Gastroesophageal sphincter (tissue), 4 donors: ENCODE measurements around the gene SCAPER. TPM values are rescaled to one million over a fixed set of nuclear protein-coding genes. Genes with fewer than 3 reads are reported as not detected.

Source experiments
- ATAC-seq: fragments of 150-250 bp; one replicate; pipeline ENCODE4 v1.9.1; 2016; ENCODE audit warnings: mild to moderate bottlenecking, moderate library complexity
- H3K27ac ChIP-seq, 4 donors: fragments of 200-600 bp; sonication (generic) in 3 of 4; 1 replicate in 3 of 4; 2 replicates in 1 of 4; pipeline ENCODE4 v1.5.1; 2016 to 2019
- H3K27me3 ChIP-seq: fragments of 200-600 bp; sonication (generic); one replicate; pipeline ENCODE4 v1.5.1; 2019
- H3K36me3 ChIP-seq, 2 donors: fragments of 200-600 bp; sonication (generic); one replicate each; pipeline ENCODE4 v1.5.1; 2019; ENCODE audit warnings: control low read depth in 1 of 2
- H3K4me1 ChIP-seq, 3 donors: fragments of 200-600 bp; sonication (generic); 1 replicate in 2 of 3; 2 replicates in 1 of 3; pipeline ENCODE4 v1.5.1; 2016 to 2019; ENCODE audit warnings: control low read depth in 2 of 3
- H3K4me3 ChIP-seq, 2 donors: fragments of 200-600 bp; sonication (generic); one replicate each; pipeline ENCODE4 v1.5.1; 2019; ENCODE audit warnings: mild to moderate bottlenecking in 1 of 2, moderate library complexity in 1 of 2
- H3K9me3 ChIP-seq, 3 donors: fragments of 200-600 bp; sonication (generic); one replicate each; pipeline ENCODE4 v1.5.1; 2017 to 2019; ENCODE audit warnings: control low read depth in 2 of 3
- CTCF ChIP-seq, 4 experiments: fragments of 200-600 bp in 2 of 4; fragments of 450-650 bp in 2 of 4; sonication (generic) in 1 of 4; IDR thresholded peaks; one replicate each; pipeline ENCODE4 v1.5.1; 2017 to 2019; ENCODE audit warnings: antibody characterized with exemption in 4 of 4, mild to moderate bottlenecking in 2 of 4, moderate library complexity in 2 of 4
- EP300 ChIP-seq: sonication (generic); formaldehyde crosslinking; IDR thresholded peaks from one replicate; pipeline ENCODE4 v1.6.1; 2017; ENCODE audit warnings: antibody characterized with exemption, mild to moderate bottlenecking
- POLR2A ChIP-seq, 2 donors: fragments of 450-650 bp; IDR thresholded peaks; one replicate each; pipeline ENCODE4 v1.6.1; 2017; ENCODE audit warnings: antibody characterized with exemption in 2 of 2, mild to moderate bottlenecking in 2 of 2, moderate library complexity in 1 of 2
- POLR2AphosphoS5 ChIP-seq: sonication (generic); formaldehyde crosslinking; IDR thresholded peaks from one replicate; pipeline ENCODE4 v1.6.1; 2017; ENCODE audit warnings: antibody characterized with exemption
- WGBS, 2 donors: methylation state at CpG; one replicate each; pipeline ENCODE4 v1.1.5; 2018; ENCODE audit warnings: low coverage in 1 of 2; 5-methylcytosine and 5-hydroxymethylcytosine counted together
- total RNA-seq, 4 donors: library from RNA; depleted of rRNA; stranded (reverse); fragments of >200 nt; gene quantifications; one replicate each; pipeline ENCODE4 v1.1.0, GENCODE V29; 2016

SCAPER gene
- total RNA-seq, 4 donors from 2014 or later: 21.5 to 34.3 (median 28.7) TPM

DNA sequence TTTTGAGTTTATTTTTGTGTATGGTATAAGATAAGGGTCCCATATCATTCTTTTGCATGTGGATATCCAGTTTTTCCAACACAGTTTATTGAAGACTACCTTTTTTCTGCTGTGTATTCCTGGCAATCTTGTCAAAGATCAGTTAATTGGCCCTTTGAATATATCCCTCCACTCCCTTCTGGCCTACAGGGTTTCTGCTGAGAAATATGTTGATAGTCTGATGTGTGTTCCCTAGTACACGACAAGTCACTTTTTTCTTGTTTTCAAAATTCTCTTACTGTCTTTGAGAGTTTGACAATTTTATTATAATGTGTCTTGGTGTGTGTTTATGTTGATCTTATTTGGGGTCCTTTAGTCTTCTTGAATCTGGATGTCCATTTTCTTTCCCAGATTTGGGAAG, 439.4 kb downstream of the SCAPER start:
- ATAC-seq: no peak
- Histone ChIP-seq H3K36me3 (peaks cover 0 to 27% of the 10 kb centered on the region in 2 donors), H3K4me3 (no peak overlapping the region), H3K4me1 (no peaks in the 10 kb centered on the region), H3K9me3 (no peaks in the 10 kb centered on the region), H3K27ac (no peak overlapping the region), H3K27me3 (no peaks in the 10 kb centered on the region)
- 100% methylated on average over 1 of the region's 1 CpG for WGBS, 2 donors
- TF ChIP-seq POLR2A (IDR thresholded peaks at IDR 0.05) (no peak), POLR2AphosphoS5 (no peak), EP300 (no peak), CTCF (IDR thresholded peaks at IDR 0.05) (no peak)

- Histone ChIP-seq H3K36me3 (peaks cover 0 to 12% of the 10 kb centered on the region in 2 donors), H3K4me1 (no peaks in the 10 kb centered on the region), H3K9me3 (no peaks in the 10 kb centered on the region), H3K27ac (no peak overlapping the region), H3K4me3 (no peak overlapping the region), H3K27me3 (no peaks in the 10 kb centered on the region)
- 88 to 91% methylated on average over 1 to 2 of the region's 2 CpGs for WGBS, 2 donors
- ATAC-seq: no peak
- no peak for TF ChIP-seq EP300
- no peak for TF ChIP-seq POLR2AphosphoS5
- TF ChIP-seq POLR2A (IDR thresholded peaks at IDR 0.05): no peak
- TF ChIP-seq CTCF (IDR thresholded peaks at IDR 0.05): no peak
Observed at GRCh38 chr15:76464247-76464646, 440.9 kb downstream of the SCAPER start.

GRCh38 chr15:76460871-76461270, 444.3 kb downstream of the SCAPER start:
- H3K27me3 ChIP-seq: no peaks in the 10 kb centered on the region
- 100% methylated on average over 1 of the region's 1 CpG for WGBS, 2 donors

GRCh38 chr15:76460347-76460746, 444.8 kb downstream of the SCAPER start:
- no peaks in the 10 kb centered on the region for H3K36me3 ChIP-seq
- H3K9me3 ChIP-seq: no peaks in the 10 kb centered on the region
- H3K27ac ChIP-seq: no peak overlapping the region
- no peaks in the 10 kb centered on the region for H3K27me3 ChIP-seq
- ATAC-seq: no peak
- WGBS, 2 donors: 93 to 97% methylated on average over 3 of the region's 3 CpGs
- TF ChIP-seq EP300: no peak
- no peak for TF ChIP-seq CTCF (IDR thresholded peaks at IDR 0.05)
- TF ChIP-seq POLR2AphosphoS5: no peak
- no peak for TF ChIP-seq POLR2A (IDR thresholded peaks at IDR 0.05)
- H3K4me3 ChIP-seq: no peak overlapping the region
- no peaks in the 10 kb centered on the region for H3K4me1 ChIP-seq

More at GRCh38 chr15:76460871-76461270, 444.3 kb downstream of the SCAPER start:
- Histone ChIP-seq H3K9me3 (no peaks in the 10 kb centered on the region), H3K36me3 (no peaks in the 10 kb centered on the region), H3K4me3 (no peak overlapping the region), H3K4me1 (no peaks in the 10 kb centered on the region), H3K27ac (no peak overlapping the region)
- TF ChIP-seq EP300 (no peak), POLR2AphosphoS5 (no peak), POLR2A (IDR thresholded peaks at IDR 0.05) (no peak), CTCF (IDR thresholded peaks at IDR 0.05) (no peak)
- ATAC-seq: no peak

- Histone ChIP-seq H3K27ac (no peak overlapping the region), H3K4me1 (no peaks in the 10 kb centered on the region), H3K4me3 (no peak overlapping the region), H3K27me3 (no peaks in the 10 kb centered on the region), H3K9me3 (no peaks in the 10 kb centered on the region), H3K36me3 (no peaks in the 10 kb centered on the region)
- no peak for TF ChIP-seq CTCF (IDR thresholded peaks at IDR 0.05)
- no peak for TF ChIP-seq EP300
- no peak for TF ChIP-seq POLR2A (IDR thresholded peaks at IDR 0.05)
- no peak for TF ChIP-seq POLR2AphosphoS5
- no peak for ATAC-seq
- 22% methylated on average over 1 of the region's 1 CpG; no CpG with 5 or more reads in 1 of the 2 donors for WGBS, 2 donors
Observed at GRCh38 chr15:76451540-76451939, 453.6 kb downstream of the SCAPER start.
